Ishikawa (cell line): Measurements from ENCODE around the gene CCL7.

Experiments used
- CEBPB ChIP-seq: IDR thresholded peaks from 2 replicates; pipeline ENCODE4 v1.6.1; 2012
- CREB1 ChIP-seq: IDR thresholded peaks from 2 replicates; pipeline ENCODE4 v1.6.1; 2012; ENCODE audit warnings: low read depth
- EGR1 ChIP-seq: IDR thresholded peaks from 2 replicates; pipeline ENCODE4 v1.6.1; 2012
- EP300 ChIP-seq: IDR thresholded peaks from 2 replicates; pipeline ENCODE4 v1.6.1; 2012; ENCODE audit warnings: borderline replicate concordance
- FOXM1 ChIP-seq: IDR thresholded peaks from 2 replicates; pipeline ENCODE4 v1.6.1; 2012; ENCODE audit warnings: low read depth, borderline replicate concordance
- NFIC ChIP-seq: IDR thresholded peaks from 2 replicates; pipeline ENCODE4 v1.6.1; 2012
- RAD21 ChIP-seq: IDR thresholded peaks from 2 replicates; pipeline ENCODE4 v1.6.1; 2012; ENCODE audit warnings: low read depth
- TAF1 ChIP-seq: IDR thresholded peaks from 2 replicates; pipeline ENCODE4 v1.6.1; 2012; ENCODE audit warnings: low read depth, mild to moderate bottlenecking
- TCF12 ChIP-seq: IDR thresholded peaks from 2 replicates; pipeline ENCODE4 v1.6.1; 2012; ENCODE audit warnings: low read depth
- TEAD4 ChIP-seq: IDR thresholded peaks from 2 replicates; pipeline ENCODE4 v1.6.1; 2012
- YY1 ChIP-seq: IDR thresholded peaks from 2 replicates; pipeline ENCODE4 v1.6.1; 2012; ENCODE audit warnings: low read depth
- ZBTB7A ChIP-seq: IDR thresholded peaks from 2 replicates; pipeline ENCODE4 v1.6.1; 2012; ENCODE audit warnings: low read depth
- TF ChIP-seq, protein P1 (sequence below): IDR thresholded peaks from 2 replicates; pipeline ENCODE4 v1.6.1; 2012
- TF ChIP-seq, protein P2 (sequence below): IDR thresholded peaks from 2 replicates; pipeline ENCODE4 v1.6.1; 2012; ENCODE audit warnings: low read depth, mild to moderate bottlenecking
- TF ChIP-seq, protein P3 (sequence below): IDR thresholded peaks from 2 replicates; pipeline ENCODE4 v1.6.1; 2012

CCL7 gene

DNA sequence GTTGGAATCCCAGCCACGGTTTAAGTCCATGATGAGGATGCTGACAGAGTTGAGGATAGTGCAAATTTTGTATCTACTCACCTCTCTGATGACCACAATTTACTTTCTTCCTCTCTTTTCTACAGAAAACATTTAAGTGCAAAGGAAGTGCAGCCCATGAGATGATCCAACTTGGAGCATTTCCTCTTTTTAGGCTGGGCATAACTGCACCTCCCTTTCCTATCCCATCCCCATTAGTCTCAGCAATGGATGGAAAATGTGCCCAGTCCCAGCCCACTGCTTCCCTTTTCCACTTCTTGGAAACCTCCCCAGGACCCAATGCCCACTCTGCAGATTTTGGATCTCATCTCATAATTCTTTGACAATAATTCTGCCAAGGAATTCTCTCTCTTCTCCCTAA is 32.6 kb downstream of the CCL7 start:
- TF ChIP-seq TCF12 (no peak), ZBTB7A (no peak), RAD21 (no peak), YY1 (no peak), EP300 (no peak), FOXM1 (no peak), CREB1 (no peak), TAF1 (no peak)
- TF ChIP-seq, protein P1, sequence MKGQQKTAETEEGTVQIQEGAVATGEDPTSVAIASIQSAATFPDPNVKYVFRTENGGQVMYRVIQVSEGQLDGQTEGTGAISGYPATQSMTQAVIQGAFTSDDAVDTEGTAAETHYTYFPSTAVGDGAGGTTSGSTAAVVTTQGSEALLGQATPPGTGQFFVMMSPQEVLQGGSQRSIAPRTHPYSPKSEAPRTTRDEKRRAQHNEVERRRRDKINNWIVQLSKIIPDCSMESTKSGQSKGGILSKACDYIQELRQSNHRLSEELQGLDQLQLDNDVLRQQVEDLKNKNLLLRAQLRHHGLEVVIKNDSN = no peak
- TF ChIP-seq, protein P2, sequence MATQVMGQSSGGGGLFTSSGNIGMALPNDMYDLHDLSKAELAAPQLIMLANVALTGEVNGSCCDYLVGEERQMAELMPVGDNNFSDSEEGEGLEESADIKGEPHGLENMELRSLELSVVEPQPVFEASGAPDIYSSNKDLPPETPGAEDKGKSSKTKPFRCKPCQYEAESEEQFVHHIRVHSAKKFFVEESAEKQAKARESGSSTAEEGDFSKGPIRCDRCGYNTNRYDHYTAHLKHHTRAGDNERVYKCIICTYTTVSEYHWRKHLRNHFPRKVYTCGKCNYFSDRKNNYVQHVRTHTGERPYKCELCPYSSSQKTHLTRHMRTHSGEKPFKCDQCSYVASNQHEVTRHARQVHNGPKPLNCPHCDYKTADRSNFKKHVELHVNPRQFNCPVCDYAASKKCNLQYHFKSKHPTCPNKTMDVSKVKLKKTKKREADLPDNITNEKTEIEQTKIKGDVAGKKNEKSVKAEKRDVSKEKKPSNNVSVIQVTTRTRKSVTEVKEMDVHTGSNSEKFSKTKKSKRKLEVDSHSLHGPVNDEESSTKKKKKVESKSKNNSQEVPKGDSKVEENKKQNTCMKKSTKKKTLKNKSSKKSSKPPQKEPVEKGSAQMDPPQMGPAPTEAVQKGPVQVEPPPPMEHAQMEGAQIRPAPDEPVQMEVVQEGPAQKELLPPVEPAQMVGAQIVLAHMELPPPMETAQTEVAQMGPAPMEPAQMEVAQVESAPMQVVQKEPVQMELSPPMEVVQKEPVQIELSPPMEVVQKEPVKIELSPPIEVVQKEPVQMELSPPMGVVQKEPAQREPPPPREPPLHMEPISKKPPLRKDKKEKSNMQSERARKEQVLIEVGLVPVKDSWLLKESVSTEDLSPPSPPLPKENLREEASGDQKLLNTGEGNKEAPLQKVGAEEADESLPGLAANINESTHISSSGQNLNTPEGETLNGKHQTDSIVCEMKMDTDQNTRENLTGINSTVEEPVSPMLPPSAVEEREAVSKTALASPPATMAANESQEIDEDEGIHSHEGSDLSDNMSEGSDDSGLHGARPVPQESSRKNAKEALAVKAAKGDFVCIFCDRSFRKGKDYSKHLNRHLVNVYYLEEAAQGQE = no peak
- TF ChIP-seq, protein P3, sequence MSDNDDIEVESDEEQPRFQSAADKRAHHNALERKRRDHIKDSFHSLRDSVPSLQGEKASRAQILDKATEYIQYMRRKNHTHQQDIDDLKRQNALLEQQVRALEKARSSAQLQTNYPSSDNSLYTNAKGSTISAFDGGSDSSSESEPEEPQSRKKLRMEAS = no peak

DNA sequence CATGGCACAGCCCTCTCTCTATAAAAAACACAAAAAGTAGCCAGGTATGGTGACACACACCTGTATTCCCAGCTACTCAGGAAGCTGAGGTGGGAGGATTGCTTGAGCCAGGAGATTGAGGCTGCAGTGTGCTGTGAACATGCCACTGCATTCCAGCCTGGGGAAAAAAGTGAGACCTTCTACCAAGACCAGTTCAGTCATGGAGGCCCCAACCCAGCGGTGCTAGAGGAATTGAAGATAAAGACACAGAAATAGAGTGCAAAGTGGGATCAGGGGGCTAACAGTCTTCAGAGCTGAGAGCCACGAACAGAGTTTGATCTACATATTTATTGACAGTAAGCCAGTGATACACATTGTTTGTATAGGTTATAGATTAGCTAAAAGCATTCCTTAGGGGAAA is 33.6 kb downstream of the CCL7 start:
- no peak for TF ChIP-seq NFIC
- TF ChIP-seq, protein P2 = no peak
- TF ChIP-seq, protein P3 = no peak
- TF ChIP-seq EP300 = no peak
- TF ChIP-seq RAD21 = no peak
- no peak for TF ChIP-seq ZBTB7A
- TF ChIP-seq TCF12 = no peak
- TF ChIP-seq TAF1 = no peak

DNA sequence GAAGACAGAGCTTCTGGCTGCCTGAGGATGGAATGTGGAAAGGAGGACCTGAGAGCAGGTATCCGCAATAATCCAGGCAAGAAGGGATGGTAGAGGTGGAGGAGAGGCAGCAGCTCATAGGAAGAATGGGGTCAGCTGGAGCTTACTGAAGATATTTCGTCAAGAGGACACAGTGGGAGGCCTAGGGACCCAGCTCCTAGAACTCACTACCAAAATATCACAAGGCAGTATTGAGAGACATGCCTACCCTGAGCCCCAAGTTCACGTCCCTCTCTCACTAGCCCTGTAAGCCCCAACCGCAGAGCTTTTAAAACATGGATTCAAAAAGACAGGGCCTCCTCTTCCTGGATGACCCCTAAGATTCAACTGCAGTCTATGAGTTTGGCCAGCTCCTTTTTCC is 35.0 kb downstream of the CCL7 start:
- TF ChIP-seq, protein P3 = no peak
- TF ChIP-seq EP300 (no peak), YY1 (no peak), TAF1 (no peak), TEAD4 (no peak), EGR1 (no peak), CREB1 (no peak), CEBPB (no peak)
- TF ChIP-seq, protein P2 = no peak
- TF ChIP-seq, protein P1 = no peak

DNA sequence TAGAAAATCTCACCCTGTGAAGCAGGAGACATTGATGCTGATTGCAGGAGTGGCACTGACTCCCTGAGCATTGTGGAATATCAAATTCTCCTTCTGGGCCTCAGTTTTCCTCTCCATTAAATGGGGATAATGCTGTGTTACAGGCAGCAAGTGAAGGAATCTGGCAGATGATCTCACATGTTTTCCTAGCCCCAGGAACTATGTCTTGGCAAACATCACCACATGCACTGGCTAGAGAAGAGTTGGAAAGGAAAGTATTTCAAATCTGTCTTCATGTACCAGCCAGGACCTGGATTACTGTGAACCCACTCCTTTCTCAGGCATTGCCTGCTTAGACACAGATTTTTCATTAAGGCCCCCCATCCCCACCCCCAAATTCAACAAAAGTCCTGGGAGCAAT is 35.6 kb downstream of the CCL7 start:
- TF ChIP-seq RAD21 = no peak
- no peak for TF ChIP-seq EGR1
- TF ChIP-seq, protein P2 = no peak
- TF ChIP-seq EP300 = no peak
- TF ChIP-seq TAF1 = no peak
- TF ChIP-seq YY1 = no peak
- TF ChIP-seq, protein P3 = no peak
- TF ChIP-seq TEAD4 = no peak
- TF ChIP-seq FOXM1 = no peak
- TF ChIP-seq CREB1 = no peak
- no peak for TF ChIP-seq CEBPB
- TF ChIP-seq, protein P1 = no peak
- TF ChIP-seq NFIC = no peak
- no peak for TF ChIP-seq TCF12
- no peak for TF ChIP-seq ZBTB7A
